Adrenal gland (tissue), 5 donors: ENCODE data around the gene MPC1.

Experiments used
- POLR2A ChIP-seq, 2 donors: fragments of 450-650 bp; IDR thresholded peaks; one replicate each; pipeline ENCODE4 v1.6.1; 2017; ENCODE audit warnings: antibody characterized with exemption in 2 of 2, mild to moderate bottlenecking in 2 of 2, moderate library complexity in 1 of 2
- TF ChIP-seq, protein P1 (sequence below), 6 experiments: fragments of 450-650 bp in 4 of 6; fragments of 200-600 bp in 2 of 6; sonication (generic) in 1 of 6; IDR thresholded peaks; 1 replicate in 5 of 6; 2 replicates in 1 of 6; pipeline versions ENCODE4 v1.5.1 to v1.8.0; 2016 to 2021; ENCODE audit warnings: antibody characterized with exemption in 6 of 6, mild to moderate bottlenecking in 2 of 6, moderate library complexity in 1 of 6
- donor health status: DM: no; HTN: no; CAD: no.

DNA sequence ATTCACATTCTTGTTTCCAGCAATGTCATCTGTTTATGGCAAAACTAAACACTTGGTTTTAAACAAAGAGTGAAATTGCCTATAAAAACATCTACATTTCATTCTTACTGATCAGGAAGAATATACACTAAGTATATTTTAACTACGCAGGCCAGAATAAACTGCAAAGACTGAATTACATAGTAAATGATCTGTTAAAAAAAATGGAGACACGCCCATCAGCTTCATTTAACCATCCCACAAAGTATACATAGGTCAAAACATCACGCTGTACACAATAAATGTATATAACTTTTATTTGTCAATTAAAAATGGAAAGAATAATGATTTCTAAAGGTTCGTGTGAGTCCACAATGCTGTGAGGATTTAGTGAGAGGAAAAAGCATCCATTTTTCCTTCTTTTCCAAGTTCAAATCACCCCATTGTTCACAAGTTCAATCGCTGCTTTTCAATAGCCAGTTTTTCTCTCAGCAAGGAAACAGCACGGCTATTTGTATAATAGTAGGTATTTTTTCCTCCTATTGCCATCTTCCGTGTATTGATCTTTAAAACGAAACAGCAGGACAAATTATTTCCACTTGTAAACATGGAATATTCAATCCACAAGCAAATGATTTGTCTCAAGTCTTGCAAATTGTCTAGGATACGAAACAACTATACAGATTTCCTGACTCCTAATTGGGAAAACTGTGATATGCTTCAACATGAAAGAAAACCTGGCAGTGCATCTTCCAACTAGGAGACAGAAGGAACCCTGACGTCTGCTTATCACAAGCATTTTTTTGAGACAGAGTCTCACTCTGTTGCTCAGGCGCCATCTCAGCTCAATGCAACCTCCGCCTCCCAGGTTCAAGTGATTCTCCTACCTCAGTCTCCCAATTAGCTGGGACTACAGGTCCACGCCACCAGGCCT lies 51.0 kb downstream of the MPC1 start:
- TF ChIP-seq, protein P1, sequence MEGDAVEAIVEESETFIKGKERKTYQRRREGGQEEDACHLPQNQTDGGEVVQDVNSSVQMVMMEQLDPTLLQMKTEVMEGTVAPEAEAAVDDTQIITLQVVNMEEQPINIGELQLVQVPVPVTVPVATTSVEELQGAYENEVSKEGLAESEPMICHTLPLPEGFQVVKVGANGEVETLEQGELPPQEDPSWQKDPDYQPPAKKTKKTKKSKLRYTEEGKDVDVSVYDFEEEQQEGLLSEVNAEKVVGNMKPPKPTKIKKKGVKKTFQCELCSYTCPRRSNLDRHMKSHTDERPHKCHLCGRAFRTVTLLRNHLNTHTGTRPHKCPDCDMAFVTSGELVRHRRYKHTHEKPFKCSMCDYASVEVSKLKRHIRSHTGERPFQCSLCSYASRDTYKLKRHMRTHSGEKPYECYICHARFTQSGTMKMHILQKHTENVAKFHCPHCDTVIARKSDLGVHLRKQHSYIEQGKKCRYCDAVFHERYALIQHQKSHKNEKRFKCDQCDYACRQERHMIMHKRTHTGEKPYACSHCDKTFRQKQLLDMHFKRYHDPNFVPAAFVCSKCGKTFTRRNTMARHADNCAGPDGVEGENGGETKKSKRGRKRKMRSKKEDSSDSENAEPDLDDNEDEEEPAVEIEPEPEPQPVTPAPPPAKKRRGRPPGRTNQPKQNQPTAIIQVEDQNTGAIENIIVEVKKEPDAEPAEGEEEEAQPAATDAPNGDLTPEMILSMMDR (IDR thresholded peaks at IDR 0.05) = no peak
- no peak for TF ChIP-seq POLR2A (IDR thresholded peaks at IDR 0.05)
